Measurements from ENCODE around the gene PLPPR5. TPM values are rescaled to one million over a fixed set of nuclear protein-coding genes. Genes with fewer than 3 reads are reported as not detected.

PLPPR5 gene
- total RNA-seq, 4 donors from 2014 or later = 0.20 TPM; not detected in 3

GRCh38 chr1:98903261-98903660 is 101.4 kb downstream of the PLPPR5 start:
- H3K9me3 ChIP-seq = no peaks in the 10 kb centered on the region
- H3K27me3 ChIP-seq = no peaks in the 10 kb centered on the region
- DNase-seq (ENCODE audit: low spot score in 2 of 2) = no peak
- no peaks in the 10 kb centered on the region for H3K4me1 ChIP-seq
- no peak overlapping the region for H3K4me3 ChIP-seq
- H3K27ac ChIP-seq = no peak overlapping the region
- no peaks in the 10 kb centered on the region for H3K36me3 ChIP-seq
- 32 to 37% methylated on average over 2 of the region's 2 CpGs for whole genome bisulfite sequencing, 2 donors
- no peak for TF ChIP-seq CTCF (IDR thresholded peaks at IDR 0.05)
- TF ChIP-seq EP300 (IDR thresholded peaks at IDR 0.05) = no peak
- no peak for TF ChIP-seq POLR2A (IDR thresholded peaks at IDR 0.05)

- Histone ChIP-seq H3K27me3 (no peaks in the 10 kb centered on the region), H3K9me3 (no peaks in the 10 kb centered on the region), H3K4me1 (no peaks in the 10 kb centered on the region), H3K4me3 (no peak overlapping the region), H3K27ac (no peak overlapping the region), H3K36me3 (no peaks in the 10 kb centered on the region)
- 65 to 67% methylated on average over 2 of the region's 2 CpGs for WGBS, 2 donors
- TF ChIP-seq POLR2A (IDR thresholded peaks at IDR 0.05) (no peak), CTCF (IDR thresholded peaks at IDR 0.05) (no peak), EP300 (IDR thresholded peaks at IDR 0.05) (no peak)
- DNase-seq (ENCODE audit: low spot score in 2 of 2) = no peak
Observed at GRCh38 chr1:98898940-98899339, 105.7 kb downstream of the PLPPR5 start.

GRCh38 chr1:98897479-98897878 is 107.2 kb downstream of the PLPPR5 start:
- 78 to 84% methylated on average over 2 of the region's 2 CpGs for WGBS, 2 donors
- TF ChIP-seq POLR2A (IDR thresholded peaks at IDR 0.05) (no peak), EP300 (IDR thresholded peaks at IDR 0.05) (no peak), CTCF (IDR thresholded peaks at IDR 0.05) (no peak)
- H3K4me1 ChIP-seq = no peaks in the 10 kb centered on the region
- no peaks in the 10 kb centered on the region for H3K36me3 ChIP-seq
- H3K27me3 ChIP-seq = no peaks in the 10 kb centered on the region
- H3K9me3 ChIP-seq = no peaks in the 10 kb centered on the region
- DNase-seq (ENCODE audit: low spot score in 2 of 2) = no peak
- H3K4me3 ChIP-seq = no peak overlapping the region
- no peak overlapping the region for H3K27ac ChIP-seq

GRCh38 chr1:98896711-98897445 is 107.8 kb downstream of the PLPPR5 start:
- Histone ChIP-seq H3K4me1 (no peaks in the 10 kb centered on the region), H3K27me3 (no peaks in the 10 kb centered on the region), H3K4me3 (no peak overlapping the region), H3K9me3 (no peaks in the 10 kb centered on the region), H3K36me3 (no peaks in the 10 kb centered on the region), H3K27ac (no peak overlapping the region)
- WGBS, 2 donors = 94 to 95% methylated on average over 6 of the region's 6 CpGs
- DNase-seq (ENCODE audit: low spot score in 2 of 2) = no peak
- TF ChIP-seq POLR2A (IDR thresholded peaks at IDR 0.05) = no peak
- TF ChIP-seq EP300 (IDR thresholded peaks at IDR 0.05) = no peak
- no peak for TF ChIP-seq CTCF (IDR thresholded peaks at IDR 0.05)

GRCh38 chr1:98893371-98893770 is 111.3 kb downstream of the PLPPR5 start:
- no peak for DNase-seq (ENCODE audit: low spot score in 2 of 2)
- no peaks in the 10 kb centered on the region for H3K9me3 ChIP-seq
- no peaks in the 10 kb centered on the region for H3K4me1 ChIP-seq
- 67 to 72% methylated on average over 2 of the region's 2 CpGs for WGBS, 2 donors
- H3K27ac ChIP-seq = no peak overlapping the region
- H3K27me3 ChIP-seq = no peaks in the 10 kb centered on the region
- H3K36me3 ChIP-seq = no peaks in the 10 kb centered on the region
- no peak overlapping the region for H3K4me3 ChIP-seq
- TF ChIP-seq EP300 (IDR thresholded peaks at IDR 0.05) = no peak
- no peak for TF ChIP-seq POLR2A (IDR thresholded peaks at IDR 0.05)
- TF ChIP-seq CTCF (IDR thresholded peaks at IDR 0.05) = no peak
